HCT116 (cell line): ENCODE data around the gene NTNG2. TPM values are rescaled to one million over a fixed set of nuclear protein-coding genes. Genes with fewer than 3 reads are reported as not detected.

ENCODE experiments used
- ATAC-seq: fragments of 200-7000 bp; cut with Tn5 transposase; 2 replicates; pipeline ENCODE4 v1.9.1; 2020; ENCODE audit warnings: mild to moderate bottlenecking, moderate library complexity
- BruUV-seq: library from RNA; stranded (reverse); fragments of 400-500 nt; replicated peaks from 2 replicates; lab custom pipeline; 2021; lab: Mats Ljungman, UMichigan
- CTCF ChIA-PET: fragments of 300-600 bp; sonication (Branson Sonifier 250); formaldehyde crosslinking; loops from one replicate; lab custom pipeline; 2021; ENCODE audit warnings: antibody characterized with exemption; lab: Charles Lee
- POLR2A ChIA-PET: fragments of 300-600, 350-600 bp; sonication (Branson Sonifier 250); formaldehyde crosslinking; loops from one replicate; lab custom pipeline; 2021; ENCODE audit warnings: antibody characterized with exemption; lab: Charles Lee
- RAD21 ChIA-PET, 2 experiments: fragments of 300-600 bp; sonication (Branson Sonifier 250); formaldehyde crosslinking; loops; one replicate each; lab custom pipeline; 2023; ENCODE audit warnings: low total read pairs in 2 of 2; ENCODE audit not compliant: uncharacterized antibody in 2 of 2, unreplicated experiment in 2 of 2, low non-redundant PET in 1 of 2; lab: Charles Lee
- DNase-seq: peaks from one replicate; pipeline ENCODE4 v3.0.0-alpha.2; 2010; ENCODE audit warnings: low read depth, low spot score
- H2AFZ ChIP-seq: fragments of 200-600 bp; shearing (Covaris generic), sonication (generic); 2 replicates; pipeline ENCODE4 v1.6.1; 2017; ENCODE audit warnings: low read depth, mixed run types, mixed read lengths, antibody characterized with exemption, low read length; ENCODE audit not compliant: poor library complexity, severe bottlenecking
- H3K27ac ChIP-seq: 2 replicates; pipeline ENCODE4 v1.5.1; 2012; ENCODE audit warnings: low read depth, low read length
- H3K27me3 ChIP-seq: fragments of 200-600 bp; sonication (generic); 2 replicates; pipeline ENCODE4 v1.6.1; 2016; ENCODE audit warnings: mixed run types, low read length, mixed read lengths; ENCODE audit not compliant: insufficient read depth
- H3K36me3 ChIP-seq, 2 experiments: fragments of 200-500 bp in 1 of 2; fragments of 200-600 bp in 1 of 2; sonication (Bioruptor generic) in 1 of 2; sonication (generic) in 1 of 2; 2 replicates each; pipeline versions ENCODE4 v1.5.1 to v1.6.1; 2014 to 2016; ENCODE audit warnings: low read length in 2 of 2, inconsistent platforms in 1 of 2, mixed read lengths in 1 of 2, mixed run types in 1 of 2; ENCODE audit not compliant: insufficient read depth in 2 of 2, control insufficient read depth in 1 of 2
- H3K4me1 ChIP-seq, 2 experiments: fragments of 200-600 bp in 1 of 2; sonication (generic) in 1 of 2; 2 replicates each; pipeline versions ENCODE4 v1.5.1 to v1.6.1; 2012 to 2017; ENCODE audit warnings: low read length in 2 of 2, inconsistent platforms in 1 of 2, mild to moderate bottlenecking in 1 of 2, mixed read lengths in 1 of 2, mixed run types in 1 of 2, moderate library complexity in 1 of 2; ENCODE audit not compliant: insufficient read depth in 2 of 2, control insufficient read depth in 1 of 2
- H3K4me2 ChIP-seq: fragments of 200-600 bp; sonication (generic); 2 replicates; pipeline ENCODE4 v1.6.1; 2017; ENCODE audit warnings: mixed run types, low read length, mixed read lengths
- H3K4me3 ChIP-seq, 2 experiments: fragments of 200-600 bp in 1 of 2; sonication (generic) in 1 of 2; replicated peaks in 1 of 2; 2 replicates each; pipeline ENCODE4 v1.5.1; 2011 to 2016; ENCODE audit warnings: low read length in 2 of 2, control low read depth in 1 of 2, low read depth in 1 of 2, mild to moderate bottlenecking in 1 of 2, mixed read lengths in 1 of 2, mixed run types in 1 of 2
- H3K79me2 ChIP-seq: fragments of 200-600 bp; sonication (generic); 2 replicates; pipeline ENCODE4 v1.6.1; 2017; ENCODE audit warnings: mild to moderate bottlenecking, mixed run types, low read length, moderate library complexity, mixed read lengths; ENCODE audit not compliant: insufficient read depth
- H3K9ac ChIP-seq: fragments of 200-600 bp; sonication (generic); 2 replicates; pipeline ENCODE4 v1.6.1; 2016; ENCODE audit warnings: low read length, mixed read lengths
- H3K9me2 ChIP-seq: fragments of 200-600 bp; sonication (generic), shearing (Covaris generic); 2 replicates; pipeline ENCODE4 v1.6.1; 2017; ENCODE audit warnings: mixed run types, mild to moderate bottlenecking, moderate library complexity; ENCODE audit not compliant: insufficient read depth
- H3K9me3 ChIP-seq, 2 experiments: fragments of 200-500 bp in 1 of 2; fragments of 200-600 bp in 1 of 2; sonication (Bioruptor generic) in 1 of 2; sonication (generic) in 1 of 2; 2 replicates each; pipeline ENCODE4 v1.6.1; 2014 to 2017; ENCODE audit warnings: low read length in 2 of 2, mixed read lengths in 2 of 2, inconsistent platforms in 1 of 2, low read depth in 1 of 2, mild to moderate bottlenecking in 1 of 2, mixed run types in 1 of 2, moderate library complexity in 1 of 2; ENCODE audit not compliant: control insufficient read depth in 1 of 2, insufficient read depth in 1 of 2
- H4K20me1 ChIP-seq: fragments of 200-600 bp; sonication (generic), shearing (Covaris generic); 2 replicates; pipeline ENCODE4 v1.6.1; 2017; ENCODE audit warnings: mixed run types, mild to moderate bottlenecking, moderate library complexity; ENCODE audit not compliant: insufficient read depth
- ATF3 ChIP-seq: IDR thresholded peaks from 2 replicates; pipeline ENCODE4 v1.6.1; 2012
- CTCF ChIP-seq, 3 experiments: fragments of 200-600 bp in 1 of 3; sonication (generic) in 1 of 3; IDR thresholded peaks in 2 of 3; conservative IDR thresholded peaks in 1 of 3; 2 replicates each; pipeline ENCODE4 v1.5.1; 2012 to 2017; ENCODE audit warnings: low read depth in 2 of 3, low read length in 2 of 3, antibody characterized with exemption in 1 of 3, borderline replicate concordance in 1 of 3, control low read depth in 1 of 3, mild to moderate bottlenecking in 1 of 3, mixed read lengths in 1 of 3, mixed run types in 1 of 3, moderate library complexity in 1 of 3; ENCODE audit not compliant: insufficient read depth in 1 of 3
- EGR1 ChIP-seq: IDR thresholded peaks from 2 replicates; pipeline ENCODE4 v1.6.1; 2012; ENCODE audit warnings: low read depth
- EZH2 ChIP-seq: fragments of 200-600 bp; sonication (generic); IDR thresholded peaks from 2 replicates; pipeline ENCODE4 v1.6.1; 2017; ENCODE audit warnings: antibody characterized with exemption, mixed run types
- FOSL1 ChIP-seq: IDR thresholded peaks from 2 replicates; pipeline ENCODE4 v1.6.1; 2012; ENCODE audit warnings: low read depth
- JUND ChIP-seq: IDR thresholded peaks from 2 replicates; pipeline ENCODE4 v1.6.1; 2012
- POLR2A ChIP-seq: IDR thresholded peaks from 2 replicates; pipeline ENCODE4 v1.7.0; 2011; ENCODE audit warnings: borderline replicate concordance; ENCODE audit not compliant: insufficient read depth, insufficient read length; ENCODE audit errors: extremely low read depth
- POLR2AphosphoS5 ChIP-seq: IDR thresholded peaks from 2 replicates; pipeline ENCODE4 v1.6.1; 2011; ENCODE audit warnings: mild to moderate bottlenecking, low read depth, low read length, moderate library complexity
- RAD21 ChIP-seq: IDR thresholded peaks from 2 replicates; pipeline ENCODE4 v1.6.1; 2012; ENCODE audit warnings: low read depth, mild to moderate bottlenecking
- SRF ChIP-seq: IDR thresholded peaks from 2 replicates; pipeline ENCODE4 v1.6.1; 2012; ENCODE audit warnings: low read depth
- TCF7L2 ChIP-seq: IDR thresholded peaks from 2 replicates; pipeline ENCODE4 v1.7.0; 2011; ENCODE audit warnings: borderline replicate concordance, inconsistent platforms; ENCODE audit not compliant: insufficient read depth, insufficient read length; ENCODE audit errors: extremely low read depth
- YY1 ChIP-seq: IDR thresholded peaks from 2 replicates; pipeline ENCODE4 v1.6.1; 2011; ENCODE audit warnings: low read length, low read depth, moderate library complexity, mild to moderate bottlenecking; ENCODE audit not compliant: insufficient replicate concordance; ENCODE audit errors: extremely low read depth
- ZFX ChIP-seq: fragments of 450-650 bp; IDR thresholded peaks from 2 replicates; pipeline ENCODE4 v1.6.1; 2017
- intact Hi-C: fragments of 100-400 bp; cut with micrococcal nuclease; formaldehyde crosslinking; loops from 2 replicates; pipeline ENCODE4 v1.10.0; 2022
- total RNA-seq: library from RNA; stranded (reverse); gene quantifications from one replicate; pipeline ENCODE4 v1.2.1, GENCODE V29; 2021; ENCODE audit not compliant: unreplicated experiment
- TF ChIP-seq, protein P1 (sequence below): IDR thresholded peaks from 2 replicates; pipeline ENCODE4 v1.6.1; 2012

Gene NTNG2
- total RNA-seq, 1 experiment from 2014 or later: 2.5 TPM

DNA sequence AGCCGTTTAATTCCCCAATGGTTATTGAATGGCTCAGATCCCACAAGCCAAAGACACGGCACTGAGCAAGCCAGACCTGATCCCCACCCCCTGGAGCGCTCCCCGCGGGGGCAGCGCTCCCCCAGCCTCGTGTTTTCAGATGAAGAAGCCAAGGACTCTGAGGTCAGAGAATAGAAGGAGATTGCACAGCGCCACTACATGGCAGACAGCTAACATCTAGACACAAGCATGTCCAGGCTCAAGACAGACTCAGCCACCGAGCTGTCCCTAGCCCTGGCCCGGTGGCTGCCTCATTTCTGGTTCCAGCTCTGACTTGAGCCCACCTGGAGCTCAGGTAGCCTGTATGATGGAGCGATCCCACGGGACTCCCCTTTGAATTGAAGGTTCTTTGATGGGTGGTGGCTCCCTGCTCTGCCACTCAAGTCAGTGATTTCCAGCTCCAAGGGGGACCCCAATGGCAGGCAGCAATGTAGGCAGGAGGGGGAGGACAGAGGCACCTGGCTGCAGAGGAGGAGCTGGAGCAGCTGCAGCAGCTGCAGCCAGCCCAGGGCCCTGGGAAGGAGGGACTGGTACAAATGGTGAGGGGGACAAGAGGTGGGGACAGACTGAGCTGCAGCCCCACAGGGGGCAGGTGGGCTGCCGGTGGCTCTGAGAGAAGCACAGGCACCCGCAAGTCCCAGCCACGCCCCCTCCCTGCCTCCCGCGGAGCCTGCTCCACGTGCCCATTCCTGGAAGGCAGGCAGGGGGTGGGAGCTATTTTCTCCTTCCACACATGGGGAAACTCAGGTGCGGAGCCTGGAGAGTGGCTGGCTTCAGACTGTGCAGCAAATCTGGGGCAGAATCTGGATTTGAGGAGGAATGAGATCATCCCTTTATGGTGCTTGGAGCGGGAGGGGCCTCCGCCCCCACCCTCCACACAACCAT lies 40.2 kb downstream of the NTNG2 start:
- no peaks in the 10 kb centered on the region for H3K36me3 ChIP-seq
- ATAC-seq: no peak; the same call in 1 of the 2 replicates
- TF ChIP-seq TCF7L2: no peak
- TF ChIP-seq, protein P1, sequence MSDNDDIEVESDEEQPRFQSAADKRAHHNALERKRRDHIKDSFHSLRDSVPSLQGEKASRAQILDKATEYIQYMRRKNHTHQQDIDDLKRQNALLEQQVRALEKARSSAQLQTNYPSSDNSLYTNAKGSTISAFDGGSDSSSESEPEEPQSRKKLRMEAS: no peak
- TF ChIP-seq JUND: no peak
- TF ChIP-seq RAD21: no peak
- TF ChIP-seq ATF3: no peak
- no TSS peak for BruUV-seq
- H3K79me2 ChIP-seq: no peaks in the 10 kb centered on the region
- H3K9ac ChIP-seq: no peak overlapping the region
- no peak for DNase-seq
- no peak overlapping the region for H3K27ac ChIP-seq
- H3K4me1 ChIP-seq: 0 out of 4 replicates have a peak, but pooled peaks cover 0 to 3% of the 10 kb centered on the region in 2 experiments
- H2AFZ ChIP-seq: no peak overlapping the region
- no peak overlapping the region for H3K4me3 ChIP-seq
- intact Hi-C loops: no loop called here
- H3K27me3 ChIP-seq: peaks cover 26% of the 10 kb centered on the region
- ChIA-PET CTCF (interaction anchor here (0.5 kb wide), 1 partner anchor 436 kb away, joined by 3 read pairs; no protein-coding TSS in a partner anchor), RAD21 (no interaction called here), POLR2A (no interaction called here)
- H4K20me1 ChIP-seq: no peaks in the 10 kb centered on the region
- H3K4me2 ChIP-seq: no peak overlapping the region
- H3K9me3 ChIP-seq: 0 out of 4 replicates have a peak, but pooled peaks cover 0 to 4% of the 10 kb centered on the region in 2 experiments
- no peaks in the 10 kb centered on the region for H3K9me2 ChIP-seq

GRCh38 chr9:132204883-132205282 lies 43.0 kb downstream of the NTNG2 start:
- no peak overlapping the region for H2AFZ ChIP-seq
- CTCF ChIA-PET: no interaction called here
- H3K27me3 ChIP-seq: peaks cover 26% of the 10 kb centered on the region
- H3K4me2 ChIP-seq: no peak overlapping the region
- no peaks in the 10 kb centered on the region for H3K9me2 ChIP-seq
- no peaks in the 10 kb centered on the region for H3K36me3 ChIP-seq
- H3K4me1 ChIP-seq: 0 out of 4 replicates have a peak, but pooled peaks cover 0 to 3% of the 10 kb centered on the region in 2 experiments
- no peak overlapping the region for H3K9ac ChIP-seq
- H3K27ac ChIP-seq: no peak overlapping the region
- RAD21 ChIA-PET: no interaction called here
- H3K9me3 ChIP-seq: no peaks in the 10 kb centered on the region
- H4K20me1 ChIP-seq: no peaks in the 10 kb centered on the region
- intact Hi-C loops: no loop called here
- POLR2A ChIA-PET: no interaction called here
- ATAC-seq: no peak
- BruUV-seq: no TSS peak
- DNase-seq: no peak
- H3K79me2 ChIP-seq: no peaks in the 10 kb centered on the region
- H3K4me3 ChIP-seq: no peak overlapping the region
- TF ChIP-seq CTCF (IDR thresholded peaks at IDR 0.05 in 2 of 3, conservative IDR thresholded peaks at IDR 0.05 in 1 of 3; ENCODE audit: borderline replicate concordance in 1 of 3, insufficient read depth in 1 of 3, low read depth in 2 of 3, low read length in 2 of 3) (no peak), EGR1 (no peak), EZH2 (no peak), POLR2A (no peak), SRF (no peak), TCF7L2 (no peak), FOSL1 (no peak), ZFX (no peak), JUND (no peak), POLR2AphosphoS5 (no peak), YY1 (no peak)
